NCI-H2227 (cell line): Measurements from ENCODE around the gene CCDC92.
"Not testable (repeated sequence)": the region's sequence is repeated elsewhere in the genome, so short reads cannot be mapped to it uniquely, and the experiment has no call there.

Source experiments
- DNase-seq: peaks from one replicate; lab custom pipeline; 2025; ENCODE audit not compliant: unreplicated experiment; lab: John Stamatoyannopoulos, UW

The CCDC92 gene

DNA sequence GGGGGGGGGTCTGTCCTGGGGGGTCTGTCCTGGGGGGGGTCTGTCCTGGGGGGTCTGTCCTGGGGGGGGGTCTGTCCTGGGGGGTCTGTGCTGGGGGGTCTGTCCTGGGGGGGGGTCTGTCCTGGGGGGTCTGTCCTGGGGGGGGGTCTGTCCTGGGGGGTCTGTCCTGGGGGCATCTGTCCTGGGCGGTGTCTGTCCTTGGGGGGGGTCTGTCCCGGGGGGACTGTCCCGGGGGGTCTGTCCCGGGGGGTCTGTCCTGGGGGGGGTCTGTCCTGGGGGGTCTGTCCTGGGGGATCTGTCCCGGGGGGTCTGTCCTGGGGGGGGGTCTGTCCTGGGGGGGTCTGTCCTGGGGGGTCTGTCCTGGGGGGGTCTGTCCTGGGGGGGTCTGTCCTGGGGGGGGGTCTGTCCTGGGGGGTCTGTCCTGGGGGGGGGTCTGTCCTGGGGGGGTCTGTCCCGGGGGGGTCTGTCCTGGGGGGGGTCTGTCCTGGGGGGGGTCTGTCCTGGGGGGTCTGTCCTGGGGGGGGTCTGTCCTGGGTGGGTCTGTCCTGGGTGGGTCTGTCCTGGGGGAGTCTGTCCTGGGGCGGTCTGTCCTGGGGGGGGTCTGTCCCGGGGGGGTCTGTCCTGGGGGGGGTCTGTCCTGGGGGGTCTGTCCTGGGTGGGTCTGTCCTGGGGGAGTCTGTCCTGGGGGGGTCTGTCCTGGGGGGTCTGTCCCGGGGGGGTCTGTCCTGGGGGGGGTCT, 60.8 kb downstream of the CCDC92 start:
- not testable (repeated sequence) for DNase-seq

DNA sequence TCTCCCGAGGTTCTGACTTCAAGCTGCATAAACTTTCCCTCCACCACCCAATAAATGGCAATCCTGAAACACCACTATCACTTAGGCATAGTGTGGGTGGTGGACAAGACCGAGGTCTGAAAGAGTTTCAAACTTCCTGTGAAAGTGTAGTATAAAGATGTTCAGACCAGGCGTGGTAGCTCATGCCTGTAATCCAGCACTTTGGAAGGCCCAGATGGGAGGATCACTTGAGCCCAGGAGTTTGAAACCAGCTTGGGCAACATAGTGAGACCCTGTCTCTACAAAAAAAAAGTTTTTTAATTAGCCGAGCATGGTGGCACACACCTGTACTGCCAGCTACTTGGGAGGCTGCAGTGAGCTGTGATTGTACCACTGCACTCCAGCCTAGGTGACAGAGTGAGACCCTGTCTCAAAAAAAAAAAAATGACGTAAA, 61.9 kb downstream of the CCDC92 start:
- DNase-seq, result no peak

GRCh38 chr12:123910057-123910456, 62.6 kb downstream of the CCDC92 start:
- DNase-seq, result no peak

GRCh38 chr12:123908884-123909725, 63.5 kb downstream of the CCDC92 start:
- DNase-seq, result no peak

GRCh38 chr12:123907726-123908476, 64.7 kb downstream of the CCDC92 start:
- DNase-seq, result no peak

DNA sequence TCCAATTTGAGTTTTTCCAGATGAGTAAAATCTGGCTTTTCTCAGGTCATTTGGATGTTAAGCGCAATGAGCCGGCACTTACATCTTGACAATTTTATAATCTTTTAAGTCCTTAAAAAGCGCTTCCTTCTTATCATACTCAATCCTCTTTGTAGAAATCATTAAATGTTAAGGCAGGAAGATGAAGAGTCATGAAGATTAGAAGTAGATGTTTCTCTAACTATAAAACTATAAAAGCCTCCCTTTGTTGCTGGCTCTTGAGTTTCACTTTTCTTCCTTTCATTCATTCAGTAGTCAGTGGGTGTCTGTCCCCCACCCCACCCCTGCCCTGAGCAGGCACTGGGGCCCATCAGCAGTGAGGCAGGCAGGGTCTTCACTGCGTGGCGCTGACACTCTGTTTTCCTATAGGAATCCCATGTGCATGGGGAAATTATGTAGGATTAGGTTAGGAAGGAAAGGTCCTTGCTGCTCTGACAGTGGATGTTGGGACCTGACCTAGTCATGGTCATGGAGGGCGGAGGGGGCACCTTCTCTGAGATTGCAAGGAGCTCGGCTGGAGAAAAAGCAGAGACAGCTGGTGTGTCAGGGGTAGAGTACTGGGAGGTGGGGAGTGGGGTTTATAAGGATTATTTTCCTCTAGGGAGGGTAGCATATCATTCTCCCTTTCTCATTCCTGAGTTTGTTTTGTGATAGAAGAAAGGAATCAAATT, 65.8 kb downstream of the CCDC92 start:
- no peak for DNase-seq

- no peak for DNase-seq
Measured at GRCh38 chr12:123905319-123905925, 67.2 kb downstream of the CCDC92 start.

GRCh38 chr12:123903301-123904065, 69.1 kb downstream of the CCDC92 start:
- DNase-seq, result no peak

- DNase-seq, result no peak
Measured at GRCh38 chr12:123902821-123903220, 69.8 kb downstream of the CCDC92 start.

DNA sequence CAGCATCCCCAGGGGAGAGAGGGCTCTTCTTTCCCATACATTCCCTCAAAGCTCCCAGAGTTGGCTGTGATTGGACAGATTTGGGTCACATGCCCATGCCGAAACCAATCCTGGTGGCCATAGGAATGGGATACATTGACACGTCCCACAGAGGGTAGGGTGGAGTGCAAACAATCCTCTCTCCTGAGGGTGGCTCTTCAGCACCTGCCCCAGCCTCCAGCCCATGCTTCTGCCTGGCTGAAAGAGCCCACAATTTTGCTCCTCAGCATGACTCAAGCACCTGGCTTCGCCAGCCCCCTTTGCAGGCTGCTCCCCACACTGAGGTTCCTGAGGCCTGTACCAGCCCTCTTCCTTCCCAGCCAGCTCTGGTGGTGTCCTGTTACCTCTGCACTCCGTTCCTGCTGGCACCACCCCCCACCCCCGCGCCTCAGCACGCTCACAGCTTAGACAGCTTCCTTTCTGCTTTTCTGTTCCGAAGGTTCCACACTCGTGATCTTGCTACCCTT, 71.7 kb downstream of the CCDC92 start:
- DNase-seq, result no peak

GRCh38 chr12:123899368-123899767, 73.3 kb downstream of the CCDC92 start:
- no peak for DNase-seq

DNA sequence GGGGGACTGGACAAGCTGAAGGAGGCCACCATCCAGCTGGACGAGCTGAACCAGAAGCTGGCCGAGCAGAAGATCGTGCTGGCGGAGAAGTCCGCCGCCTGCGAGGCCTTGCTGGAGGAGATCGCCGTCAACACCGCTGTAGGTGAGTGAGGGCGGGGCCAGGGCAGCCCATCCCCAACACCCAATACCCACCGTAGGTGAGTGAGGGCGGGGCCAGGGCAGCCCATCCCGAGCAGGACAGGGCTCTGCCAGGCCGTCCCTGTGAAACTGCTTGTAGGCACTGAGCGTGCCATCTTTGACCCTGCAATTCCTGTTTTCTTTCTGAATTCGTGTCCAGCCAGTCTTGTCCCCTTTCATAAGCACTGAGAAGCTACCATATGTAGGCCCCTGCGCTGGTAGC, 74.0 kb downstream of the CCDC92 start:
- DNase-seq, result no peak

- no peak for DNase-seq
Measured at GRCh38 chr12:123897221-123897620, 75.4 kb downstream of the CCDC92 start.

- DNase-seq, result no peak
Measured at GRCh38 chr12:123896767-123897166, 75.9 kb downstream of the CCDC92 start.

DNA sequence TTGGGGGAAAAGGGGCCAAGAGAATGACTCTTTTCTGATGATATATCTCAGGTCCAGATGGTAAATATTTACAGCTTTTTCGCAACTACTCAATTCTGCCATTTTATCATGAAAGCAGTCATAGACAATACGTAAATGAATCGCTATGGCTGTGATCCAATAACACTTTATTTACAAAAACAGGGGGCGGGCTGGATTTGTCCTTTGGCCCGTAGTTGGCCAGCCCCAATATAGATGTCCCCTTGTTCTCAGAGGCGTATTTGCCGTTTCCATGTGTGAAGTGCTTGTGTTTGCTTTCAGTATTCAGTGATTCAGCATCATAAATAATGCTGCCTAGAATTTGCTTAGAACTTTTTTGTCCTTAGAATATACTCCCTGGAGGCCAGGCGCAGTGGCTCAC, 77.2 kb downstream of the CCDC92 start:
- DNase-seq, result no peak

DNA sequence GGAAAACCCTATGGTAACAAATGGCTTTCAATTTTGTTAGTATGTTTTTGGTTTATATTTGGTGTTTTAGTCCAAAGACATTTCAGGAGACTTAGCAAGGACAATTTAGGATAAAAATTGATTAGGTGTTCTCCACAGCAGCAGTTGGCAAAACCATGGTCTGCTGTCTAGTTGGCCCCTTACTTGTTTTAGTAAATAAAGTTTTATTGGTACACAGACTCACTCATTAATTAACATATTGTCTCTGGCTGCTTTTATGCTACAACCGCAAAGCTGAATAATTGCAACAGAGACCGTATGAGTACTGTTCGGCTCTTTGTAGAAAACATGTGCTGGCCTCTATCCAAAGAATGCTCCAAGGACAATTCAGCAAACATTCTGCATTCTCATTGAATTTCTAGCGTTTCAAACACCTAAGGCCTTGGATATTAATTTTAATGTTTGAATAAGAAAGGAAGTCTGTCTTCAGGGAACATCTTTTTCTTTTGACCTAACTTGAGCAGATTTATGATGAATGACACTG, 77.7 kb downstream of the CCDC92 start:
- no peak for DNase-seq

DNA sequence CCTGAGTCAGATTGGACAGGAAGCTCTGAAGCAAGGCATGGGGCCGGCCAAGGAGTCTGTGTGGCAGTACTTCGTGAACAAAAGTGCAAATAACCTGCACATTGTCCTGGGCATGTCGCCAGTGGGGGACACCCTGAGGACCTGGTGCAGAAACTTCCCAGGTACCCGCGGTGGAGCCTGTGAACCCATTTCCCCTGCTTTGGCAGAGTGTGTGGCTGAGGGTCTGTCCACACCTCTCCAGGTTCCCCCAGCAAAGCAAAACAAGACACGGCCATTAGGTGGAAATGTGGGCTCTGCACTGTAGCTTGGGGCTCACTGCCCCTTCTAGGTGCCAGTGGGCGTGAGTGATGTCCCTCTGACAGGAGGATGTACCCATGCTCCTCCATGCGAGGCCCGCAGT, 79.4 kb downstream of the CCDC92 start:
- DNase-seq, result no peak

- DNase-seq, result no peak
Measured at GRCh38 chr12:123892853-123893252, 79.8 kb downstream of the CCDC92 start.

DNA sequence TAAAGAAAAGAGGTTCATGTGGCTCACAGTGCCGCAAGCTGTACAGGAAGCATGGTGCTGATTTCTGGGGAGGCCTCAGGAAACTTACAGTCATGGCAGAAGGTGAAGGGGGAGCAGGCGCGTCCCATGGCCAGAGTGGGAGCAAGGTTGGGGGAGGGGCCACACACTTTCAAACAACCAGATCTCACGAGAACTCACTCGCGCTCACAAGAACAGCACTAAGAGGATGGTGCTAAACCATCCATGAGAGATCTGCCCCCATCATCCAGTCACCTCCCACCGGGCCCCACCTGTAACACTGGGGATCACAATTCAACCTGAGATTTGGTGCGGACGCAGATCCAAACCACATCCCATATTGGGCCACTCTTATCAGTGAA, 80.5 kb downstream of the CCDC92 start:
- DNase-seq, result no peak
